Fibroblast of mammary gland (primary cell): ENCODE results near the gene ABR.

Experiments
- DNase-seq: peaks from one replicate; pipeline ENCODE4 v3.0.0-alpha.2; 2010; ENCODE audit warnings: low read depth
- H3K4me3 ChIP-seq: 2 replicates; pipeline ENCODE4 v1.5.1; 2011; ENCODE audit warnings: low read depth, mild to moderate bottlenecking, low read length, moderate library complexity; ENCODE audit not compliant: control insufficient read depth
- TF ChIP-seq, protein P1 (sequence below): conservative IDR thresholded peaks from 2 replicates; pipeline ENCODE4 v1.5.1; 2011; ENCODE audit warnings: low read depth, low read length, inconsistent platforms; ENCODE audit not compliant: control insufficient read depth, insufficient read depth

ABR gene

DNA sequence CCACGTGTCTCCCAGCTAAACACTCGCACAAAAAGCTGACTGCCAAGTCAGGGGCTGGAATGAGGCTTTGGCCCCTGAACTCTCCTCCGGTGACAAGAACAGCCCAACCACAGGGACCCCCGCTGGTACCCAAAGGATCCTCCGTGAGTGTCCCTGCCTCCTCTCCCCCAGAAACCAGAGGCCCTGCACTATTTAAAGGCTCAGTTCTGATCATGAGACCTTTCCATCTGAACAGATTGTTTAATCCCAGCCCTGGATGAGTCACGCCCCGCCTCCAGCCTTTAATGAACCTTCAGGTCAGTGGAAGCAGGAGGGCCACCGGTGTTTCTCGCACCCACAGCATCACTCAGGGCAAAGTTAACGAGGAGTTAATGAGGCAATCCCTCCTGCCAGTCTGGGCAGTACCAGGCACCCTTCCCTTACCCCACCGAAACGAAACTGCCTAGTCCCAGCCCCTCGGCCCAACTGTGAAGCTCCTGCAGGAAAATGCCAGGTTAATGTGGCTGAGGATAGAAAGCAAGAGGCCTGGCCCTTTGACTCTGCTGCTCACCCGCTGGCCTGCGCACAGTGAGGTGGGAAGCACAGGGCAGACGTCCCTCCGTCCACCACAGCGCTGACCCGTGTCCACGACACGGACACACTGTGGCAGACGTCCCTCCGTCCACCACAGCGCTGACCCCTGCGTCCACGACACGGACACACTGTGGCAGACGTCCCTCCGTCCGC lies 150.4 kb downstream of the ABR start:
- TF ChIP-seq, protein P1, sequence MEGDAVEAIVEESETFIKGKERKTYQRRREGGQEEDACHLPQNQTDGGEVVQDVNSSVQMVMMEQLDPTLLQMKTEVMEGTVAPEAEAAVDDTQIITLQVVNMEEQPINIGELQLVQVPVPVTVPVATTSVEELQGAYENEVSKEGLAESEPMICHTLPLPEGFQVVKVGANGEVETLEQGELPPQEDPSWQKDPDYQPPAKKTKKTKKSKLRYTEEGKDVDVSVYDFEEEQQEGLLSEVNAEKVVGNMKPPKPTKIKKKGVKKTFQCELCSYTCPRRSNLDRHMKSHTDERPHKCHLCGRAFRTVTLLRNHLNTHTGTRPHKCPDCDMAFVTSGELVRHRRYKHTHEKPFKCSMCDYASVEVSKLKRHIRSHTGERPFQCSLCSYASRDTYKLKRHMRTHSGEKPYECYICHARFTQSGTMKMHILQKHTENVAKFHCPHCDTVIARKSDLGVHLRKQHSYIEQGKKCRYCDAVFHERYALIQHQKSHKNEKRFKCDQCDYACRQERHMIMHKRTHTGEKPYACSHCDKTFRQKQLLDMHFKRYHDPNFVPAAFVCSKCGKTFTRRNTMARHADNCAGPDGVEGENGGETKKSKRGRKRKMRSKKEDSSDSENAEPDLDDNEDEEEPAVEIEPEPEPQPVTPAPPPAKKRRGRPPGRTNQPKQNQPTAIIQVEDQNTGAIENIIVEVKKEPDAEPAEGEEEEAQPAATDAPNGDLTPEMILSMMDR, result no peak
- DNase-seq, result peak; percentile 75
- H3K4me3 ChIP-seq, result no peak overlapping the region

DNA sequence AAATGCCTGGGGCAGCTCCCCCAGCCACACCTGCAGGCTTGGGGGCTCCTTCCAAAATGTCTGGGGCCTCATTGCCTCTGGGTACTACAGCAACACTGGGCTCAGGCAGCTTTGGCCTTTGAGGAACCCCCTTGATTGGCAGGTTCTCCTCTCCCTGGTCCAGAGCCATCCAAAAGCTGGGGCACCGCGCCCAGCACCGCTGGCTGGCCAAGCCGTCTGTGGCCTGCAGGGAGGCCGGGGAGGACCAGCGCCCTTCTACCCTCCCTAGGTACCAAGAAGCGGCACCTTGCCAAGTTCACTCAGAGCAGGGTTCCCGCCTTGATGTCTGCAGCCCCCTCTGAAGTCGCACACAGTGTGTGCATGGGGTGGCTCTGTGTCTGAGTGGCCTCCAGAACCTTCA lies 152.7 kb downstream of the ABR start:
- TF ChIP-seq, protein P1, result no peak
- no peak overlapping the region for H3K4me3 ChIP-seq
- DNase-seq, result no peak

DNA sequence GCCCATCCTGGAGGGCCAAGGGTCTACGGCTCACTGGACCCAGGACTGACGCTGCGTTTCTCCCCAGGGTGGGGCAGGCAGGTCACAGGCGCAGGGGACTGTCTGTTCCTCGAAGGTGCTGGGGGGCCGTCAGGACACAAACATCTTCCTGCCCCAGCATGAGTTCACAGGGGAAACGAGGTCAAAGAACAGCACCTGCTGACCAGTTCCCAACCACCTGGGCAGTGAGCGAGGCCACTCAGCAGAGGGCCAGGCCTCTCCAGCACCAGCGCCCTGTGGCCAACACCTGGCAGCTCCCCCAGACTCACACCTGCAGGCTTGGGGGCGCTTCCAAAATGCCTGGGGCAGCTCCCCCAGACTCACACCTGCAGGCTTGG lies 153.2 kb downstream of the ABR start:
- no peak for DNase-seq
- TF ChIP-seq, protein P1, result no peak
- no peak overlapping the region for H3K4me3 ChIP-seq

DNA sequence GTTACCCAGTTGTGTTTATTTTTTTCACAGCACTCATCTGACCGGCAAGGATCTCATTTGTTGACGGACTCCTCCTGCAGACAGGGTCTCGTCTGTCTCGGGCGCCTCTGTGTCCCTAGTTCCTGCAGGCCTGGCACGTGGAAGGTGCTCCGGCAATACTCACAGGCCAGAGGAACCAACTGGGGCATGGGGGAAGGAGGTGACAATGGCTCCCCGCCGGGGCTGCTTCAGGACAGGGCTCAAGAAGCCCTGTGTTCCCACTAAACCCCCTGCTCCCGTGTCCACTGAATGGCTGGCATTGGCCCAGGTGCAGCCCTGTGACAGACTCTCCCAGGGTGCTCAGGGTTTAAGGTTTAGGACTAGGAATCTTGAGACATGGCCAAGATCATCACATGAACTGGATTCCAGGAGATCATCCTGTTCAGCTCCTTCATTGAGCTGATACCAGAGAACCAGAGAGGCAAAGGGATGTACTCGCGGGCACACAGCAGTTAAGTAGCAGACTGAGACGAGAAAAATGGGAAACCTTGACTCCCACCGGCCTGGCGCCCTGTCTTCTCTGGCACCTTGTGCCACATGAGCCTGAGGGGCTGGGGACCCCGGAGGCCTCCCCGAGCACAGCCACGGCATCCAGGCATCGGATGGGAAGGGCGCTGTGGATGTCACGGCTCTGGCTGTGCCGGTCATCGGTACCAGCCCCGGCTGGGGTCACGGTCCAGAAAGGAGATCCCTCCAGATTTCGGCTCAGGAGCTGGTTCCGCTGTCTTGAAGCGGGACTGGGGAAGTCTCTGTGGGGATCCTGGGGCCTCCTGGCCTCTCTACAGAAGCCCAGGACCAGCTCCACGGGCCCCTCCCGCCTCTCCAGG lies 153.8 kb downstream of the ABR start:
- no peak overlapping the region for H3K4me3 ChIP-seq
- no peak for DNase-seq
- TF ChIP-seq, protein P1, result no peak

DNA sequence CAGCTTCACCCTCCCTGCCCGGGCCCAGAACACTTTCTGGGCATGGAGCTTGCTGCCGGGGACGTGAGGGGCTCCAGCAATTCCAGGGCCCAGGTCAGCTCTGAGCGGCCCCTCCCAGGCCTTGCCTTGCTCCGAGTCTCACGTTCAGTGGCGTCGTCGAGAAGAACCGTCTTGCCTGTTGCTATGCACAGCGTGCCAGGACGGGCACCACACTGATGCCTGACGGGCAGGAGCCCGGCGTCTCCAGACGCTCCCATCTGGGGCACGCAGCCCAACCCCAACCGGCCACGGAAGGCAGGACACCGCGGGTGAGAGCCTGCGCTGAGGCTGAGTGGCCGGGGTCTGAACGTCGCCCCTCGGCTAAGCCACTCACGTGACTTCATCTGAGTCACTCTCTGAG lies 155.7 kb downstream of the ABR start:
- no peak for DNase-seq
- no peak overlapping the region for H3K4me3 ChIP-seq
- TF ChIP-seq, protein P1, result no peak

DNA sequence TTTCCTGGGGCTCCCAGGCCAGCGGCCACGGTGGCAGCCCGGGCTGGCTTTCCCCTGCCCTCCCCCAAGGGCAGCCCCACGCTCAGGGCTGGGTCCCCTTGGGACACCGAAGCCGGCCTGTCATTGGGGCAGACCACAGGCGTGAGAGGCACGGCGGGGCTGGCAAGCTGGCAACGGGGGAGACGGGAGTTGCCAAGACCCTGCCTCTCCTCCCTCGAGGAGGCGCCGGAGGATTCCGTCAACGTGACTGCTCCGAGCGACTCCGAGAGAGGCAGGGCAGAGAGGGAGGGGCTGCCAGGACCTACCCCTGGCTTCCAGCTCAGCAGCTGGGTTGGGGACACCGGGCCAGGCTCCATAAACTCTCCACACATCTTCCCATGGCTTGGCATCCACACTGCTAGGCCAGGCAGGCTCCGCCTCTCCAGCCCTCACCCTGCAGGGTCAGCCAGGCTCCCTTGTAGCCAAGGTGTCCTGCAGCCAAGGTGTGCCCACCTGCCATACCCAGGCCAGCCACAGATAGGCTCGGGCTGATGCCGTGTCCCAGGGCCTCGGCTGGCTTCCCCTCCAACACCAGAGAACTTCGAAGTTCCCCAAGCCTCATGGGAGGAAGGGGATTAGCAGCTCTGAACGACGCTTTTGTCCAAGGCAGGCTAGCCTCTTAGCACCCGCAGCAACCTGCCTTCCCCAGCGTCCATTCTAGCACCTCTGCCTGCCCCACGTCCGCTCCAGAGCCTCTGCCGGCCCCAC lies 157.3 kb downstream of the ABR start:
- no peak for DNase-seq
- TF ChIP-seq, protein P1, result no peak
- no peak overlapping the region for H3K4me3 ChIP-seq
